A673 (cell line): ENCODE results near the gene PKDREJ.
"Not testable (repeated sequence)": the region's sequence is repeated elsewhere in the genome, so short reads cannot be mapped to it uniquely, and the experiment has no call there.

Experiments used
- CTCF ChIP-seq: fragments of 300-800, 200-600 bp; sonication (generic); conservative IDR thresholded peaks from 2 replicates; pipeline ENCODE4 v1.5.1; 2017; ENCODE audit warnings: low read depth, mild to moderate bottlenecking, antibody characterized with exemption, low read length, moderate library complexity, mixed read lengths
- EZH2 ChIP-seq: fragments of 200-600 bp; sonication (generic); IDR thresholded peaks from 2 replicates; pipeline ENCODE4 v1.6.1; 2017; ENCODE audit warnings: borderline replicate concordance, low read depth, mild to moderate bottlenecking, mixed read lengths, antibody characterized with exemption, low read length; ENCODE audit not compliant: poor library complexity, severe bottlenecking

- TF ChIP-seq CTCF, EZH2: not testable (repeated sequence)
These were observed 49.7 kb upstream of the PKDREJ start for GRCh38 chr22:46312848-46313247.
